ENCODE data around the gene S100A1. TPM values are rescaled to one million over a fixed set of nuclear protein-coding genes. Genes with fewer than 3 reads are reported as not detected.
"Not testable (repeated sequence)": the region's sequence is repeated elsewhere in the genome, so short reads cannot be mapped to it uniquely, and the experiment has no call there.

Gene S100A1
- total RNA-seq, 1 donor: not detected

DNA sequence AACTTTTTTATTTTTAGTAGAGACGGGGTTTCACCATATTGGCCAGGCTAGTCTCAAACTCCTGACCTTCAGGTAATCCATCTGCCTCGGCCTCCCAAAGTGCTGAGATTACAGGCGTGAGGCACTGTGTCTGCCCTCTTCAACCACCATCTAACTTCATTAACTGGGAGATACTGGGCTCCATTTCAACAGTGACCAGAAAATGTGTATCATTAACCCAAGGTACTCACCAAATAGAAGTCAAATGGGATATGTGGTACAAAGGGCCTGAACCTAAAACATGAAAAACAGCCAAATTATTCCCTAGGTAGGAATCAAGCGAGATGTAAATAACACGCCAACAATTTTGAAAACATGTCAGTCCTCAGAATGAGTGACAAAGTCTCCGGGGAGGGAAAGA lies 41.4 kb downstream of the S100A1 start:
- peak overlapping the region; percentile 96 for H3K4me3 ChIP-seq (ENCODE audit: low read depth, low read length)
- TF ChIP-seq CTCF (IDR thresholded peaks at IDR 0.05; ENCODE audit: insufficient read depth, low read depth, low read length): no peak
- DNase-seq (ENCODE audit: low read depth): no peak

- DNase-seq (ENCODE audit: low read depth): no peak
- H3K4me3 ChIP-seq (ENCODE audit: low read depth, low read length): peak overlapping the region; percentile 96
- TF ChIP-seq CTCF (IDR thresholded peaks at IDR 0.05; ENCODE audit: insufficient read depth, low read depth, low read length): no peak
Observed at GRCh38 chr1:153670257-153670858, 42.1 kb downstream of the S100A1 start.

DNA sequence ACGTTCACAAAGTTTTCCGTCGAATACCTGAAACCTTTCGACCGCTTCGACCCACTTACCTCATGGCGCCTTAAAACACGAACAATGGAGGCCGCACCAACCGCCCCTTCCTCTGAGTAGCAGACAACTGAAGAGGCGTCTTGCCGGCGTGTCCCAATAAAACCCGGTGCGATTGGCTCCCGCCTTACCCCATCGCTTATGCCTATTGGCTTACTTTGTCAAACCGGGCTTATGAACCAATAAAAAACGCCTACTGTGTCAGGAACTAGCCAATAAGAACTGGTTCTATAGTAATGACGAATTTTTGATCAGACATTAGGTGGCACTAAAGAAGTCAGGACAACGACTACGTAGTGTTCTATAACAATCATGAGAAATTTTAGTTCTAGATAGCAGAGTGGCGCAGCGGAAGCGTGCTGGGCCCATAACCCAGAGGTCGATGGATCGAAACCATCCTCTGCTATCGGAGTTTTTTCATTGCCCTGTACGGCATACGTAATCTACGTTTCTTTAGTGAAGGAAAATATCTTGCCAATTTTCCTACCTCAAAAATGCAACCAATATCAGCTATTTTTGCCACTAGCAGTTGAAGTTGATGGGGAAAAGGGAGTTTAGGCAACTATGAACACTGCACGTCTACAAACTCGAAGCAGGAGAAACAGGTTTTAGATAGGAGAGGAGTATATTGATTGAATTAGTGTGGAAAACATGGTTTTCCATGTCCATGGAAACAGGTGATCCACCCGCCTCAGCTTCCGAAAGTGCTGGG lies 42.8 kb downstream of the S100A1 start, which contains the start of gene ILF2:
TSS of gene ILF2 (minus strand) at position 135 of the 769 bp plus-strand sequence. CDS start at position 64, 71 bp downstream.
- TF ChIP-seq CTCF (IDR thresholded peaks at IDR 0.05; ENCODE audit: insufficient read depth, low read depth, low read length): no peak
- DNase-seq (ENCODE audit: low read depth): peak; percentile 100
- peak within 1 kb of the TSS; percentile 96 for H3K4me3 ChIP-seq (ENCODE audit: low read depth, low read length)

DNA sequence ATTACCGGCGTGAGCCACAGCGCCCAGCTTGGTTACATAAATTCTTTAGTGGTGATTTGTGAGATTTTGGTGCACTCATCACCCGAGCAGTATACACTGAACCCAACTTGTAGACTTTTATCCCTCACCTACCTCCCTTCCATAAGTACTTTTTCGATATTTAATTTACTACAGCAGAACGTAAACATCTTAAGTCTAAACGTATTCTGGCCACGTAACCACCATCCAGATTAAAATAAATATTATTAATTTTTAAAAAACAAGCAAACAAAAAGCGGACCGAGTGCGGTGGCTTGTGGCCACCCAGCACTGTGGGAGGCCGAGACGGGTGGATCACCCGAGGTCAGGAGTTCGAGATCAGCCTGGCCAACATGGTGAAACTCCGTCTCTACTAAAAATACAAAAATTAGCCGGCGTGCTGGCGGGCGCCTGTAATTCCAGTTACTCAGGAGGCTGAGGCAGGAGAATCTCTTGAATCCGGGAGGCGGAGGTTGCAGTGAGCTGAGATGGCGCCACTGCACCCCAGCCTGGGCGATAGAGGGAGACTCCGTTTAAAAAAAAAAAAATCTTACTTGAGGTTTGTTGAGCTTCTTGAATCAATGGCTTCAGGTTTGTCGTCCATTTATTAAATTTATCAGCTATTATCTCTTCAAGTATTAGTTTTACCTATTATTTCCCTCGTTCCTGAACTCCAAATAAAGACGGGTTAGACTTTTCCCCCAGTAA lies 43.6 kb downstream of the S100A1 start:
- peak overlapping the region; percentile 61 for H3K4me3 ChIP-seq (ENCODE audit: low read depth, low read length)
- DNase-seq (ENCODE audit: low read depth): not testable (repeated sequence)

DNA sequence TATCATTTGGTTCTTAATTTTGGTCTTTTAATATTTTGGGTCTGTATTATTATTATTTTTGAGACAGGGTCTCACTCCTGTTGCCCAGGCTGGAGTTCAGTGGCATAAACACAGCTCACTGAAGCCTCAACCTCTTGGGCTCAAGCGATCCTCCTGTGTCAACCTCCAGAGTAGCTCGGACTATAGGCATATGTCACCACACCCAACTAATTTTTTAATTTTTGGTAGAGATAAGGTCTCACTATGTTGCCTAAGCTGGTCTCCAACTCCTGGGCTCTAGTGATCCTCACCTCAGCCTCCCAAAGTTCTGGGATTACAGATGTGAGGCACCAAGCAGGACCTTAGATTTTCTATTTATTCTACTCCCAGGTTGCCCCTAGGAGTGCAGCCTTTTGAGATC lies 45.3 kb downstream of the S100A1 start:
- DNase-seq (ENCODE audit: low read depth): no peak
- H3K4me3 ChIP-seq (ENCODE audit: low read depth, low read length): no peak overlapping the region
- TF ChIP-seq CTCF (IDR thresholded peaks at IDR 0.05; ENCODE audit: insufficient read depth, low read depth, low read length): no peak

DNA sequence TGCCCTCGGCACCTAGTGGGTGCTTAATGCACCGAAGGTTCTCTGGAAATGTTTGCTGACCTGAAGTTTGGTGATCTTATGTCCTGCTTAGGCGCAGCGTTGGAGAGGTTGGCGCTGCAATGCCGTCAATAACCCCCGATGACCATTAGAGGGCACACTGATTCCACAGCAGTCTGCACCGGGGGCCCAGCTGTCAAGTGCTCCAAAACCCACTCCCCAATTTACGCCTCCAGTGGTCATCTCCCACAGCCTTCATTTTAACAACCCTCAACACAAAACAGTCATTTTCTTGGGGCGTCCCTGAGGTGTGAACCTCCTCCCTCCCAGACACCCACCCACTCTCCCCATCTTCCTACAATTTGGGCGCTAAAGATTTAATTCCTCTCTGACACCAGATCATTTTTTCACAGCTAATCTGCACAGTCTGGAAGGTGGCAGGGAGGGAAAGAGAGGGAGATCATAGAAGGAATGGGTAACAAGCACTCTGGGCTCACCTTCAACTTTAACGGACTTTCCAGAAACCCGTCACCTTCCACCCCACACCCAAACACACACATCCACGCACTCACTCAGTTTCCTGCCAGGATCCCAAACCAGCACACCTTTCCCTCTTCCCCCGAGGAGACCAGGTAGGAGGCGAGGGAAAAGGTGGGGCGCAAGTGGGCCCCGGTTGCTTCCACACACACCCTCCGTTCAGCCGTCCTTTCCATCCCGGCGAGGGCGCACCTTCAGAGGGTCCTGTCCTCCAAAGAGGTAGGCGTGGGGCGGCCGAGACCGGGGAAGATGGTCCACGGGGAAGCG lies 49.7 kb downstream of the S100A1 start:
- peak overlapping the region; percentile 42 for H3K4me3 ChIP-seq (ENCODE audit: low read depth, low read length)
- TF ChIP-seq CTCF (IDR thresholded peaks at IDR 0.05; ENCODE audit: insufficient read depth, low read depth, low read length): peak; percentile 93
- peak; percentile 58 for DNase-seq (ENCODE audit: low read depth)

Data from fibroblast of villous mesenchyme (primary cell).